Measurements from ENCODE around the gene PDLIM5.
A peak's percentile ranks its signal among the peaks of the same experiment; 100 is the strongest.

Gene PDLIM5

GRCh38 chr4:94516067-94516466, 64.3 kb downstream of the PDLIM5 start:
- no peaks in the 10 kb centered on the region for H3K36me3 ChIP-seq (ENCODE audit: control insufficient read depth, insufficient read depth, low read length, severe bottlenecking)
- peaks cover 11% of the 10 kb centered on the region for H3K4me1 ChIP-seq (ENCODE audit: control insufficient read depth, insufficient read depth, low read length)
- H3K27me3 ChIP-seq (replicated peaks; ENCODE audit: control insufficient read depth, insufficient read depth, low read length) = no peaks in the 10 kb centered on the region
- DNase-seq (ENCODE audit: low read depth) = peak; percentile 56
- no peak overlapping the region for H3K4me3 ChIP-seq (ENCODE audit: low read length)
- no peaks in the 10 kb centered on the region for H3K9me3 ChIP-seq (ENCODE audit: control insufficient read depth, low read length)
- H3K9ac ChIP-seq (ENCODE audit: low read length) = no peak overlapping the region

- no peaks in the 10 kb centered on the region for H3K27me3 ChIP-seq (replicated peaks; ENCODE audit: control insufficient read depth, insufficient read depth, low read length)
- H3K4me1 ChIP-seq (ENCODE audit: control insufficient read depth, insufficient read depth, low read length) = peaks cover 11% of the 10 kb centered on the region
- no peak for DNase-seq (ENCODE audit: low read depth)
- no peaks in the 10 kb centered on the region for H3K36me3 ChIP-seq (ENCODE audit: control insufficient read depth, insufficient read depth, low read length, severe bottlenecking)
- H3K9ac ChIP-seq (ENCODE audit: low read length) = no peak overlapping the region
- H3K4me3 ChIP-seq (ENCODE audit: low read length) = no peak overlapping the region
- H3K9me3 ChIP-seq (ENCODE audit: control insufficient read depth, low read length) = no peaks in the 10 kb centered on the region
Measured at GRCh38 chr4:94516999-94517398, 65.3 kb downstream of the PDLIM5 start.

- Histone ChIP-seq H3K9me3 (ENCODE audit: control insufficient read depth, low read length) (no peaks in the 10 kb centered on the region), H3K4me3 (ENCODE audit: low read length) (no peak overlapping the region), H3K9ac (ENCODE audit: low read length) (no peak overlapping the region), H3K27me3 (replicated peaks; ENCODE audit: control insufficient read depth, insufficient read depth, low read length) (no peaks in the 10 kb centered on the region), H3K36me3 (ENCODE audit: control insufficient read depth, insufficient read depth, low read length, severe bottlenecking) (no peaks in the 10 kb centered on the region), H3K4me1 (ENCODE audit: control insufficient read depth, insufficient read depth, low read length) (peaks cover 11% of the 10 kb centered on the region)
- DNase-seq (ENCODE audit: low read depth) = peak; percentile 36
Measured at GRCh38 chr4:94517492-94517891, 65.8 kb downstream of the PDLIM5 start.

- H3K9me3 ChIP-seq (ENCODE audit: control insufficient read depth, low read length) = no peaks in the 10 kb centered on the region
- no peak for DNase-seq (ENCODE audit: low read depth)
- H3K4me3 ChIP-seq (ENCODE audit: low read length) = no peak overlapping the region
- no peaks in the 10 kb centered on the region for H3K36me3 ChIP-seq (ENCODE audit: control insufficient read depth, insufficient read depth, low read length, severe bottlenecking)
- H3K27me3 ChIP-seq (replicated peaks; ENCODE audit: control insufficient read depth, insufficient read depth, low read length) = no peaks in the 10 kb centered on the region
- H3K4me1 ChIP-seq (ENCODE audit: control insufficient read depth, insufficient read depth, low read length) = peaks cover 25% of the 10 kb centered on the region
- no peak overlapping the region for H3K9ac ChIP-seq (ENCODE audit: low read length)
Measured at GRCh38 chr4:94519019-94519418, 67.3 kb downstream of the PDLIM5 start.

GRCh38 chr4:94519925-94520789, 68.4 kb downstream of the PDLIM5 start:
- H3K9ac ChIP-seq (ENCODE audit: low read length) = no peak overlapping the region
- no peak overlapping the region for H3K4me3 ChIP-seq (ENCODE audit: low read length)
- H3K4me1 ChIP-seq (ENCODE audit: control insufficient read depth, insufficient read depth, low read length) = peaks cover 25% of the 10 kb centered on the region
- DNase-seq (ENCODE audit: low read depth) = no peak
- no peaks in the 10 kb centered on the region for H3K36me3 ChIP-seq (ENCODE audit: control insufficient read depth, insufficient read depth, low read length, severe bottlenecking)
- H3K27me3 ChIP-seq (replicated peaks; ENCODE audit: control insufficient read depth, insufficient read depth, low read length) = no peaks in the 10 kb centered on the region
- H3K9me3 ChIP-seq (ENCODE audit: control insufficient read depth, low read length) = no peaks in the 10 kb centered on the region

GRCh38 chr4:94523033-94523580, 71.4 kb downstream of the PDLIM5 start:
- Histone ChIP-seq H3K36me3 (ENCODE audit: control insufficient read depth, insufficient read depth, low read length, severe bottlenecking) (no peaks in the 10 kb centered on the region), H3K27me3 (replicated peaks; ENCODE audit: control insufficient read depth, insufficient read depth, low read length) (no peaks in the 10 kb centered on the region), H3K4me3 (ENCODE audit: low read length) (no peak overlapping the region), H3K9ac (ENCODE audit: low read length) (peak overlapping the region; percentile 33), H3K4me1 (ENCODE audit: control insufficient read depth, insufficient read depth, low read length) (peaks cover 37% of the 10 kb centered on the region), H3K9me3 (ENCODE audit: control insufficient read depth, low read length) (no peaks in the 10 kb centered on the region)
- peak; percentile 73 for DNase-seq (ENCODE audit: low read depth)

GRCh38 chr4:94523617-94524016, 71.9 kb downstream of the PDLIM5 start:
- peak; percentile 44 for DNase-seq (ENCODE audit: low read depth)
- H3K27me3 ChIP-seq (replicated peaks; ENCODE audit: control insufficient read depth, insufficient read depth, low read length) = no peaks in the 10 kb centered on the region
- no peaks in the 10 kb centered on the region for H3K9me3 ChIP-seq (ENCODE audit: control insufficient read depth, low read length)
- peak overlapping the region; percentile 33 for H3K9ac ChIP-seq (ENCODE audit: low read length)
- H3K4me3 ChIP-seq (ENCODE audit: low read length) = no peak overlapping the region
- H3K36me3 ChIP-seq (ENCODE audit: control insufficient read depth, insufficient read depth, low read length, severe bottlenecking) = no peaks in the 10 kb centered on the region
- H3K4me1 ChIP-seq (ENCODE audit: control insufficient read depth, insufficient read depth, low read length) = peaks cover 37% of the 10 kb centered on the region

GRCh38 chr4:94525993-94526728, 74.4 kb downstream of the PDLIM5 start:
- peak overlapping the region; percentile 63 for H3K4me3 ChIP-seq (ENCODE audit: low read length)
- H3K27me3 ChIP-seq (replicated peaks; ENCODE audit: control insufficient read depth, insufficient read depth, low read length) = no peaks in the 10 kb centered on the region
- H3K9me3 ChIP-seq (ENCODE audit: control insufficient read depth, low read length) = no peaks in the 10 kb centered on the region
- DNase-seq (ENCODE audit: low read depth) = peak; percentile 77
- H3K9ac ChIP-seq (ENCODE audit: low read length) = peak overlapping the region; percentile 59
- peaks cover 42% of the 10 kb centered on the region for H3K4me1 ChIP-seq (ENCODE audit: control insufficient read depth, insufficient read depth, low read length)
- H3K36me3 ChIP-seq (ENCODE audit: control insufficient read depth, insufficient read depth, low read length, severe bottlenecking) = no peaks in the 10 kb centered on the region

GRCh38 chr4:94527556-94528233, 76.0 kb downstream of the PDLIM5 start:
- no peaks in the 10 kb centered on the region for H3K36me3 ChIP-seq (ENCODE audit: control insufficient read depth, insufficient read depth, low read length, severe bottlenecking)
- H3K9me3 ChIP-seq (ENCODE audit: control insufficient read depth, low read length) = no peaks in the 10 kb centered on the region
- H3K4me3 ChIP-seq (ENCODE audit: low read length) = no peak overlapping the region
- peaks cover 41% of the 10 kb centered on the region for H3K4me1 ChIP-seq (ENCODE audit: control insufficient read depth, insufficient read depth, low read length)
- no peak overlapping the region for H3K9ac ChIP-seq (ENCODE audit: low read length)
- no peak for DNase-seq (ENCODE audit: low read depth)
- no peaks in the 10 kb centered on the region for H3K27me3 ChIP-seq (replicated peaks; ENCODE audit: control insufficient read depth, insufficient read depth, low read length)

- H3K9ac ChIP-seq (ENCODE audit: low read length) = no peak overlapping the region
- H3K36me3 ChIP-seq (ENCODE audit: control insufficient read depth, insufficient read depth, low read length, severe bottlenecking) = no peaks in the 10 kb centered on the region
- DNase-seq (ENCODE audit: low read depth) = no peak
- peaks cover 29% of the 10 kb centered on the region for H3K4me1 ChIP-seq (ENCODE audit: control insufficient read depth, insufficient read depth, low read length)
- no peak overlapping the region for H3K4me3 ChIP-seq (ENCODE audit: low read length)
- H3K9me3 ChIP-seq (ENCODE audit: control insufficient read depth, low read length) = no peaks in the 10 kb centered on the region
- no peaks in the 10 kb centered on the region for H3K27me3 ChIP-seq (replicated peaks; ENCODE audit: control insufficient read depth, insufficient read depth, low read length)
Measured at GRCh38 chr4:94528792-94529451, 77.2 kb downstream of the PDLIM5 start.
